GM13976 (cell line): ENCODE measurements around the gene KLHL6.
"Not testable (repeated sequence)": the region's sequence is repeated elsewhere in the genome, so short reads cannot be mapped to it uniquely, and the experiment has no call there.

ENCODE experiments used
- DNase-seq: peaks from one replicate; pipeline ENCODE4 v3.0.0; 2012; ENCODE audit warnings: low spot score
- CTCF ChIP-seq: IDR thresholded peaks from 2 replicates; pipeline ENCODE4 v1.5.1; 2012; ENCODE audit warnings: borderline replicate concordance, mild to moderate bottlenecking; ENCODE audit not compliant: insufficient read depth; ENCODE audit errors: extremely low read depth, missing control alignments, control extremely low read depth
- in situ Hi-C: fragments of 300-500 bp; cut with MboI; formaldehyde crosslinking; loops from one replicate; pipeline ENCODE4 v1.12.0; 2022; ENCODE audit warnings: low sequenced_read_pairs, mixed read lengths, inconsistent platforms; ENCODE audit not compliant: unreplicated experiment

The KLHL6 gene

GRCh38 chr3:183472155-183472554 lies 83.4 kb downstream of the KLHL6 start:
- no peak for TF ChIP-seq CTCF
- no peak for DNase-seq
- in situ Hi-C loops: no loop called here

GRCh38 chr3:183468424-183468823 lies 87.1 kb downstream of the KLHL6 start:
- in situ Hi-C loops: loop anchor here (10.0 kb wide), 1 partner anchor 296 kb away; no protein-coding TSS in a partner anchor
- DNase-seq: no peak
- no peak for TF ChIP-seq CTCF

- no peak for DNase-seq
- no peak for TF ChIP-seq CTCF
- in situ Hi-C loops: loop anchor here (10.0 kb wide), 1 partner anchor 298 kb away; no protein-coding TSS in a partner anchor
Measured at GRCh38 chr3:183466575-183466974, 88.9 kb downstream of the KLHL6 start.

- in situ Hi-C loops: loop anchor here (10.0 kb wide), 1 partner anchor 299 kb away; no protein-coding TSS in a partner anchor
- not testable (repeated sequence) for DNase-seq
Measured at GRCh38 chr3:183465710-183466109, 89.8 kb downstream of the KLHL6 start.

GRCh38 chr3:183464480-183464879 lies 91.0 kb downstream of the KLHL6 start:
- in situ Hi-C loops: loop anchor here (10.0 kb wide), 1 partner anchor 300 kb away; no protein-coding TSS in a partner anchor
- no peak for DNase-seq
- no peak for TF ChIP-seq CTCF

- DNase-seq: no peak
- in situ Hi-C loops: loop anchor here (10.0 kb wide), 1 partner anchor 304 kb away; no protein-coding TSS in a partner anchor
- TF ChIP-seq CTCF: no peak
Measured at GRCh38 chr3:183460081-183461055, 95.1 kb downstream of the KLHL6 start.

- DNase-seq: no peak
- in situ Hi-C loops: no loop called here
- TF ChIP-seq CTCF: no peak
Measured at GRCh38 chr3:183455089-183455488, 100.4 kb downstream of the KLHL6 start.
